ENCODE measurements around the gene GOLGA8J.
"Not testable (repeated sequence)": the region's sequence is repeated elsewhere in the genome, so short reads cannot be mapped to it uniquely, and the experiment has no call there.

The GOLGA8J gene

GRCh38 chr15:30097827-30098226 is 15.1 kb downstream of the GOLGA8J start:
- not testable (repeated sequence) for DNase-seq

GRCh38 chr15:30102890-30103289 is 20.1 kb downstream of the GOLGA8J start:
- DNase-seq = not testable (repeated sequence)

DNA sequence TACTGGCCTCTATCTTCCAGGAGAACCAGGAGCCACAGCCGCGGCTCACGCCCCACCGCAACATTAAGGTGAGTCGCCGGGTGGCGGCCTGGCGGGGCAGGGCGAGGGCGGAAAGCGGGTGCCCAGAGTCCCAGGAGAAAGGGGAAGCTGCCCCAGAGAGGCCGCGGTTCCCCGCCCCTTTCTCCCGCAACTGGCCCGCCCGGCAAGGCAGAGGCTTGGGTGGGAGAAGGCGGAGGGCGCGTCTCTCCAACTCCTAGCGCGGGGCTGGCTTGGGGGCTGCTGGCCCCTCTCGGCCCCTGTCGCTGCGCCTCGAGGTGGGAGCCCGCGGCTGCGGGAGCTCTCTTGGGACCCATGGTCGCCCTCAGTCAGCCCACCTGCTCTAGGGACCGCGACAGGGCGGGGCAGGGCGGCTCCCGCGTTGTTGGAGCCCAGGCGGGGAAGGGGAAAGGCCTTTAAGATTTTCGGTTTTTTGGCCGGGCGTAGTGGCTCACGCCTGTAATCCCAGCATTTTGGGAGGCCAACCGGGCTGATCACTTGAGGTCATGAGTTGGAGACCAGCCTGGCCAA is 21.3 kb downstream of the GOLGA8J start:
- DNase-seq = not testable (repeated sequence)

GRCh38 chr15:30110591-30110990 is 27.8 kb downstream of the GOLGA8J start:
- not testable (repeated sequence) for DNase-seq

GRCh38 chr15:30130066-30130465 is 47.3 kb downstream of the GOLGA8J start:
- DNase-seq = not testable (repeated sequence)

DNA sequence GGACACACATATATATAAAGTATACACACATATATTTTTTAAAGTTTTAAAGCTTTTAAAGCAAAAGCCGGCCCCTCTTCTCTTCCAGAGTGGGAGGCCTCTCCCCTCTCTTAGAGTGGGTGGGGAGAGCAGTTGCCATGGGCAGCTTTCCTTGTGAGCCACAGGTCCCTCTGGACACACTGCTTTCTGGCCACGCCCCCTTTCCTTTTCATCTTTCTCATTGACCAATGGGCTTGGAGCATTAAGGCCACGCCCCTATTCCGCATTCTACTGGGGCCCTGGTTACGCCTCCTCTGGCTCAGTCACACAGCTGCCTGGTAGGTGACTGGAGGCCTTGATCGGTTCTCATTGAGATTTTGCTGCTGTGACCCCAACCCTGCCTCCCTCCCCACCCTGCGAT is 52.0 kb downstream of the GOLGA8J start, which contains the start of gene GOLGA8T:
Gene GOLGA8T (plus strand): TSS at position 301 of the 400 bp plus-strand sequence. CDS start 98 bp downstream, at position 399.
- not testable (repeated sequence) for DNase-seq
